ENCODE results near the gene RAB28.
"Not testable (repeated sequence)": the region's sequence is repeated elsewhere in the genome, so short reads cannot be mapped to it uniquely, and the experiment has no call there.

The RAB28 gene

DNA sequence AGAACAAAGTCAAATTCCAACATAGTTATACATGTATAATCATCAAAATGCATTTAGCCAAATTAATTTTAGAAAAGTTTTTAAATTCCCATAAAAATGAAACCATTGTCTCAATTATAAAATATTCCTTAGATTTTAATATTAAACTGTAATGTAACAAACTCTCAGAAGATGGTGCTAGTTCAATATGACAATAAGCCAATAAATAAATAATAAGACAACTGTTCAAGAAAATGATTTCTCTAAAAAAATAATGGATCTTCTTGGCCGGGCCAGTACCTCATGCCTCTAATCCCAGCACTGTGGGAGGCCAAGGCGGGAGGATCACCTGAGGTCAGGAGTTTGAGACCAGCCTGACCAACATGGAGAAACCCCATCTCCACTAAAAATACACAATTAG lies 80.3 kb downstream of the RAB28 start:
- H3K27ac ChIP-seq: no peak overlapping the region
- TF ChIP-seq ZFX (IDR thresholded peaks at IDR 0.05): no peak
- 0 out of 2 replicates have a peak, but pooled peaks have one; percentile 11 for TF ChIP-seq CTCF (conservative IDR thresholded peaks at IDR 0.05)

- no peak overlapping the region for H3K27ac ChIP-seq
- no peak for TF ChIP-seq CTCF (conservative IDR thresholded peaks at IDR 0.05)
- TF ChIP-seq ZFX (IDR thresholded peaks at IDR 0.05): no peak
These were observed 80.8 kb downstream of the RAB28 start for GRCh38 chr4:13403326-13403725.

DNA sequence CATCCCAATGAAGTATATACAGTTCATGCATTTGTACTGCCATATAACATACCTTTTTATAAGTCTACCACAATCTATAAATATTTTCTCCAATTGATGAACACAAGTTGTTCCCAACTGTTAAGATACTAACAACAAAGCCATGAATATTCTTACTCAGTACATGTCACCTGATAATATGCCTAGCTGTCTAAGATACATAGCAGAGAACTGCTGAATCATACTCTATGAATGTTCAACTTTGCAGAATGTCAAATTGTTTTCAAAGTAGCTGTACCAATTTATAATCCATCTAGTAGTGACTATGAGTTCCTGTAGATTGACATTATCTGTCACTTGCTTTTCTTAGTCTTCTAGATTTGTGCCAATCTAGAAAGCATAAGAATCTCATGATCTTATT lies 84.9 kb downstream of the RAB28 start:
- no peak overlapping the region for H3K27ac ChIP-seq
- TF ChIP-seq CTCF (conservative IDR thresholded peaks at IDR 0.05): no peak
- no peak for TF ChIP-seq ZFX (IDR thresholded peaks at IDR 0.05)

- H3K27ac ChIP-seq: no peak overlapping the region
- no peak for TF ChIP-seq ZFX (IDR thresholded peaks at IDR 0.05)
- no peak for TF ChIP-seq CTCF (conservative IDR thresholded peaks at IDR 0.05)
These were observed 88.0 kb downstream of the RAB28 start for GRCh38 chr4:13396161-13396560.

DNA sequence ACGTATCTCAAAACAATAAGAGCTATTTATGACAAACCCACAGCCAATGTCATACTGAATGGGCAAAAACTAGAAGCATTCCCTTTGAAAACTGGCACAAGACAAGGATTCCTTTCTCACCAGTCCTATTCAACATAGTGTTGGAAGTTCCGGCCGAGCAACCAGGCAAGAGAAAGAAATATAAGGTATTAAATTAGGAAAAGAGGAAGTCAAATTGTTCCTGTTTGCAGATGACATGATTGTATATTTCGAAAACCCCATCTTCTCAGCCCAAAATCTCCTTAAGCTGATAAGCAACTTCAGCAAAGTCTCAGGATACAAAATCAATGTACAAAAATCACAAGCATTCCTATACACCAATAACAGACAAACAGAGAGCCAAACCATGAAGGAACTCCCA lies 94.2 kb downstream of the RAB28 start:
- H3K27ac ChIP-seq: not testable (repeated sequence)

DNA sequence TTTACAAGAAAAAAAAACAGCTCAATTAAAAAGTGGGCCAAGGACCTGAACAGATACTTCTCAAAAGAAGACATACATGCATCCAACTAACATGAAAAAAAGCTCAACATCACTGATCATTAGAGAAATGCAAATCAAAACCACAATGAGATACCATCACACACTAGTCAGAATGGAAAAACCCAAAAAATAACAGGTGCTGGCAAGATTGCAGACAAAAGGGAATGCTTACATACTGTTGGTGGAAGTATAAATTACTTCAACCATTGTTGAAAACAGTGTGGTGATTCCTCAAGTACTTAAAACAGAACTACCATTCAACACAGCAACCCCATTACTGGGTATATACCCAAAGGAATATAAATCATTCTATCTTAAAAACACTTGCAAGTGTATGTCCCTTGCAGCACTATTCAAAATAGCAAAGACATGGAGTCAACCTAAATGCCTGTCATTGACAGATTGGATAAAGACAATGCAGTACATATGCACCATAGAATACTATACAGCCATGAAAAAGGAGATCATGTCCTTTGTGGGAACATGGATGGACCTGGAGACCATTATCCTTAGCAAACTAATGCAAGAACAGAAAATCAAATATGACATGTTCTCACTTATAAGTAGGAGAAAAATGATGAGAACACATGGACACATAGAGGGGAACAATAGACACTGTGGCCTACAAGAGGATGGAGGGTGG lies 97.6 kb downstream of the RAB28 start:
- TF ChIP-seq ZFX (IDR thresholded peaks at IDR 0.05): no peak
- TF ChIP-seq CTCF (conservative IDR thresholded peaks at IDR 0.05): no peak
- H3K27ac ChIP-seq: no peak overlapping the region

DNA sequence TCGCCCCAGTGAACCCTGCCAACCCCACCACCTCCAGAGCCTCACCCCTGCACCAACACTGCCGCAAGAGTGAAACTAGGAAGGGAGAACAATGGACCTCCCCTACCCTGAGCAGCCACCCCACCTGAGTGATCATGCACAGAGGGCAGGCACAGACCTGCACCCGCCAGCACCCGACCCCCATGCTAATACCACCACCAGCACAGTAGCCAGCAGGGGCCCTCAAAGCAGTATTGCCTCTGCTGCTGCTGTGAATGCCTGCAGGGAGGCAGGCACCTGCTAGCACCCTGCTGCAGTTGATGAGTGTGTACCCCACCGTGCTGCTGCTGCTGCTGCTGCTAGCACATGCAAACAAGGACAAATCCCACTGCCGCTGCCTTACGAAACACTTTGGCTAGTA lies 100.1 kb downstream of the RAB28 start:
- H3K27ac ChIP-seq: peak overlapping the region; percentile 3; the same call in 1 of the 2 replicates
- no peak for TF ChIP-seq ZFX (IDR thresholded peaks at IDR 0.05)
- TF ChIP-seq CTCF (conservative IDR thresholded peaks at IDR 0.05): no peak

Data from C4-2B (cell line).